Measurements from ENCODE around the gene SLC1A4. TPM values are rescaled to one million over a fixed set of nuclear protein-coding genes. Genes with fewer than 3 reads are reported as not detected.
"Not testable (repeated sequence)": the region's sequence is repeated elsewhere in the genome, so short reads cannot be mapped to it uniquely, and the experiment has no call there.

SLC1A4 gene
- polyA plus RNA-seq, 2 donors: 6.6 to 9.3 TPM

GRCh38 chr2:65000644-65001043, 11.4 kb downstream of the SLC1A4 start:
- Histone ChIP-seq H3K36me3 (ENCODE audit: control insufficient read depth in 2 of 2, insufficient read depth in 2 of 2, low read length in 1 of 2) (no peaks in the 10 kb centered on the region), H3K4me1 (ENCODE audit: control insufficient read depth in 2 of 2, insufficient read depth in 2 of 2, low read length in 1 of 2) (peaks cover 0 to 2% of the 10 kb centered on the region in 2 donors), H3K27me3 (ENCODE audit: control insufficient read depth in 1 of 2, insufficient read depth in 2 of 2, low read length in 2 of 2) (no peaks in the 10 kb centered on the region), H3K27ac (ENCODE audit: low read depth in 2 of 2, low read length in 1 of 2) (no peak overlapping the region), H3K9me3 (ENCODE audit: control insufficient read depth in 2 of 2, insufficient read depth in 1 of 2, low read depth in 1 of 2, low read length in 1 of 2) (no peaks in the 10 kb centered on the region), H3K4me3 (ENCODE audit: low read depth in 1 of 2, low read length in 2 of 2) (no peak overlapping the region)
- 75 to 88% methylated on average over 3 of the region's 3 CpGs for WGBS, 2 donors

- H3K4me3 ChIP-seq (ENCODE audit: low read depth in 1 of 2, low read length in 2 of 2): no peak overlapping the region
- no peak overlapping the region for H3K27ac ChIP-seq (ENCODE audit: low read depth in 2 of 2, low read length in 1 of 2)
- 78 to 93% methylated on average over 3 of the region's 3 CpGs for WGBS, 2 donors
- H3K36me3 ChIP-seq (ENCODE audit: control insufficient read depth in 2 of 2, insufficient read depth in 2 of 2, low read length in 1 of 2): no peaks in the 10 kb centered on the region
- H3K27me3 ChIP-seq (ENCODE audit: control insufficient read depth in 1 of 2, insufficient read depth in 2 of 2, low read length in 2 of 2): no peaks in the 10 kb centered on the region
- H3K9me3 ChIP-seq (ENCODE audit: control insufficient read depth in 2 of 2, insufficient read depth in 1 of 2, low read depth in 1 of 2, low read length in 1 of 2): no peaks in the 10 kb centered on the region
- peaks cover 0 to 2% of the 10 kb centered on the region in 2 donors for H3K4me1 ChIP-seq (ENCODE audit: control insufficient read depth in 2 of 2, insufficient read depth in 2 of 2, low read length in 1 of 2)
These were observed 13.8 kb downstream of the SLC1A4 start for GRCh38 chr2:65003037-65003436.

GRCh38 chr2:65004232-65004631, 15.0 kb downstream of the SLC1A4 start:
- not testable (repeated sequence) for H3K4me3 ChIP-seq (ENCODE audit: low read depth in 1 of 2, low read length in 2 of 2); H3K9me3 ChIP-seq (ENCODE audit: control insufficient read depth in 2 of 2, insufficient read depth in 1 of 2, low read depth in 1 of 2, low read length in 1 of 2); H3K27me3 ChIP-seq (ENCODE audit: control insufficient read depth in 1 of 2, insufficient read depth in 2 of 2, low read length in 2 of 2); H3K36me3 ChIP-seq (ENCODE audit: control insufficient read depth in 2 of 2, insufficient read depth in 2 of 2, low read length in 1 of 2); H3K27ac ChIP-seq (ENCODE audit: low read depth in 2 of 2, low read length in 1 of 2); H3K4me1 ChIP-seq (ENCODE audit: control insufficient read depth in 2 of 2, insufficient read depth in 2 of 2, low read length in 1 of 2)
- WGBS, 2 donors: 94 to 96% methylated on average over 3 of the region's 3 CpGs

GRCh38 chr2:65013776-65014175, 24.6 kb downstream of the SLC1A4 start:
- WGBS, 2 donors: 73 to 79% methylated on average over 1 of the region's 1 CpG
- Histone ChIP-seq H3K36me3 (ENCODE audit: control insufficient read depth in 2 of 2, insufficient read depth in 2 of 2, low read length in 1 of 2) (peaks cover 2 to 5% of the 10 kb centered on the region in 2 donors), H3K27me3 (ENCODE audit: control insufficient read depth in 1 of 2, insufficient read depth in 2 of 2, low read length in 2 of 2) (no peaks in the 10 kb centered on the region)

GRCh38 chr2:65015731-65016130, 26.5 kb downstream of the SLC1A4 start:
- Histone ChIP-seq H3K36me3 (ENCODE audit: control insufficient read depth in 2 of 2, insufficient read depth in 2 of 2, low read length in 1 of 2) (peaks cover 0 to 6% of the 10 kb centered on the region in 2 donors), H3K4me3 (ENCODE audit: low read depth in 1 of 2, low read length in 2 of 2) (no peak overlapping the region), H3K4me1 (ENCODE audit: control insufficient read depth in 2 of 2, insufficient read depth in 2 of 2, low read length in 1 of 2) (peaks cover 0 to under 1% of the 10 kb centered on the region in 2 donors), H3K27me3 (ENCODE audit: control insufficient read depth in 1 of 2, insufficient read depth in 2 of 2, low read length in 2 of 2) (no peaks in the 10 kb centered on the region), H3K9me3 (ENCODE audit: control insufficient read depth in 2 of 2, insufficient read depth in 1 of 2, low read depth in 1 of 2, low read length in 1 of 2) (no peaks in the 10 kb centered on the region), H3K27ac (ENCODE audit: low read depth in 2 of 2, low read length in 1 of 2) (no peak overlapping the region)
- WGBS, 2 donors: 46 to 67% methylated on average over 5 of the region's 5 CpGs

More at GRCh38 chr2:65013776-65014175, 24.6 kb downstream of the SLC1A4 start:
- Histone ChIP-seq H3K27ac (ENCODE audit: low read depth in 2 of 2, low read length in 1 of 2) (no peak overlapping the region), H3K4me3 (ENCODE audit: low read depth in 1 of 2, low read length in 2 of 2) (no peak overlapping the region), H3K9me3 (ENCODE audit: control insufficient read depth in 2 of 2, insufficient read depth in 1 of 2, low read depth in 1 of 2, low read length in 1 of 2) (no peaks in the 10 kb centered on the region), H3K4me1 (ENCODE audit: control insufficient read depth in 2 of 2, insufficient read depth in 2 of 2, low read length in 1 of 2) (no peaks in the 10 kb centered on the region)

GRCh38 chr2:65016789-65017188, 27.6 kb downstream of the SLC1A4 start:
- no peaks in the 10 kb centered on the region for H3K27me3 ChIP-seq (ENCODE audit: control insufficient read depth in 1 of 2, insufficient read depth in 2 of 2, low read length in 2 of 2)
- H3K4me3 ChIP-seq (ENCODE audit: low read depth in 1 of 2, low read length in 2 of 2): no peak overlapping the region
- H3K4me1 ChIP-seq (ENCODE audit: control insufficient read depth in 2 of 2, insufficient read depth in 2 of 2, low read length in 1 of 2): peaks cover 0 to 4% of the 10 kb centered on the region in 2 donors
- peaks cover 2 to 8% of the 10 kb centered on the region in 2 donors for H3K36me3 ChIP-seq (ENCODE audit: control insufficient read depth in 2 of 2, insufficient read depth in 2 of 2, low read length in 1 of 2)
- H3K27ac ChIP-seq (ENCODE audit: low read depth in 2 of 2, low read length in 1 of 2): no peak overlapping the region
- no peaks in the 10 kb centered on the region for H3K9me3 ChIP-seq (ENCODE audit: control insufficient read depth in 2 of 2, insufficient read depth in 1 of 2, low read depth in 1 of 2, low read length in 1 of 2)
- WGBS, 2 donors: 88 to 90% methylated on average over 6 of the region's 6 CpGs

GRCh38 chr2:65017335-65017734, 28.1 kb downstream of the SLC1A4 start:
- no peak overlapping the region for H3K27ac ChIP-seq (ENCODE audit: low read depth in 2 of 2, low read length in 1 of 2)
- no peaks in the 10 kb centered on the region for H3K9me3 ChIP-seq (ENCODE audit: control insufficient read depth in 2 of 2, insufficient read depth in 1 of 2, low read depth in 1 of 2, low read length in 1 of 2)
- no peak overlapping the region for H3K4me3 ChIP-seq (ENCODE audit: low read depth in 1 of 2, low read length in 2 of 2)
- 62 to 67% methylated on average over 4 of the region's 4 CpGs for WGBS, 2 donors
- H3K27me3 ChIP-seq (ENCODE audit: control insufficient read depth in 1 of 2, insufficient read depth in 2 of 2, low read length in 2 of 2): no peaks in the 10 kb centered on the region
- peaks cover 0 to 4% of the 10 kb centered on the region in 2 donors for H3K4me1 ChIP-seq (ENCODE audit: control insufficient read depth in 2 of 2, insufficient read depth in 2 of 2, low read length in 1 of 2)
- peaks cover 2 to 8% of the 10 kb centered on the region in 2 donors for H3K36me3 ChIP-seq (ENCODE audit: control insufficient read depth in 2 of 2, insufficient read depth in 2 of 2, low read length in 1 of 2)

GRCh38 chr2:65018141-65018582, 29.0 kb downstream of the SLC1A4 start:
- H3K4me3 ChIP-seq (ENCODE audit: low read depth in 1 of 2, low read length in 2 of 2): no peak overlapping the region
- H3K27ac ChIP-seq (ENCODE audit: low read depth in 2 of 2, low read length in 1 of 2): no peak overlapping the region
- H3K27me3 ChIP-seq (ENCODE audit: control insufficient read depth in 1 of 2, insufficient read depth in 2 of 2, low read length in 2 of 2): no peaks in the 10 kb centered on the region
- H3K36me3 ChIP-seq (ENCODE audit: control insufficient read depth in 2 of 2, insufficient read depth in 2 of 2, low read length in 1 of 2): peaks cover 2 to 8% of the 10 kb centered on the region in 2 donors
- no peaks in the 10 kb centered on the region for H3K9me3 ChIP-seq (ENCODE audit: control insufficient read depth in 2 of 2, insufficient read depth in 1 of 2, low read depth in 1 of 2, low read length in 1 of 2)
- 89 to 91% methylated on average over 15 of the region's 15 CpGs for WGBS, 2 donors
- H3K4me1 ChIP-seq (ENCODE audit: control insufficient read depth in 2 of 2, insufficient read depth in 2 of 2, low read length in 1 of 2): peaks cover 0 to 4% of the 10 kb centered on the region in 2 donors

- 76 to 86% methylated on average over 1 of the region's 1 CpG for WGBS, 2 donors
- H3K4me1 ChIP-seq (ENCODE audit: control insufficient read depth in 2 of 2, insufficient read depth in 2 of 2, low read length in 1 of 2): peaks cover 0 to 4% of the 10 kb centered on the region in 2 donors
- peaks cover 2 to 8% of the 10 kb centered on the region in 2 donors for H3K36me3 ChIP-seq (ENCODE audit: control insufficient read depth in 2 of 2, insufficient read depth in 2 of 2, low read length in 1 of 2)
- no peak overlapping the region for H3K4me3 ChIP-seq (ENCODE audit: low read depth in 1 of 2, low read length in 2 of 2)
- H3K27me3 ChIP-seq (ENCODE audit: control insufficient read depth in 1 of 2, insufficient read depth in 2 of 2, low read length in 2 of 2): no peaks in the 10 kb centered on the region
- H3K27ac ChIP-seq (ENCODE audit: low read depth in 2 of 2, low read length in 1 of 2): no peak overlapping the region
- no peaks in the 10 kb centered on the region for H3K9me3 ChIP-seq (ENCODE audit: control insufficient read depth in 2 of 2, insufficient read depth in 1 of 2, low read depth in 1 of 2, low read length in 1 of 2)
These were observed 29.8 kb downstream of the SLC1A4 start for GRCh38 chr2:65019010-65019409.

- Histone ChIP-seq H3K27ac (ENCODE audit: low read depth in 2 of 2, low read length in 1 of 2) (no peak overlapping the region), H3K4me3 (ENCODE audit: low read depth in 1 of 2, low read length in 2 of 2) (no peak overlapping the region), H3K36me3 (ENCODE audit: control insufficient read depth in 2 of 2, insufficient read depth in 2 of 2, low read length in 1 of 2) (peaks cover 2 to 8% of the 10 kb centered on the region in 2 donors), H3K9me3 (ENCODE audit: control insufficient read depth in 2 of 2, insufficient read depth in 1 of 2, low read depth in 1 of 2, low read length in 1 of 2) (no peaks in the 10 kb centered on the region), H3K4me1 (ENCODE audit: control insufficient read depth in 2 of 2, insufficient read depth in 2 of 2, low read length in 1 of 2) (peaks cover 0 to 4% of the 10 kb centered on the region in 2 donors), H3K27me3 (ENCODE audit: control insufficient read depth in 1 of 2, insufficient read depth in 2 of 2, low read length in 2 of 2) (no peaks in the 10 kb centered on the region)
- 88 to 91% methylated on average over 8 of the region's 8 CpGs for WGBS, 2 donors
These were observed 30.5 kb downstream of the SLC1A4 start for GRCh38 chr2:65019675-65020195.
